ENCODE data around the gene GSAP.

GSAP gene

DNA sequence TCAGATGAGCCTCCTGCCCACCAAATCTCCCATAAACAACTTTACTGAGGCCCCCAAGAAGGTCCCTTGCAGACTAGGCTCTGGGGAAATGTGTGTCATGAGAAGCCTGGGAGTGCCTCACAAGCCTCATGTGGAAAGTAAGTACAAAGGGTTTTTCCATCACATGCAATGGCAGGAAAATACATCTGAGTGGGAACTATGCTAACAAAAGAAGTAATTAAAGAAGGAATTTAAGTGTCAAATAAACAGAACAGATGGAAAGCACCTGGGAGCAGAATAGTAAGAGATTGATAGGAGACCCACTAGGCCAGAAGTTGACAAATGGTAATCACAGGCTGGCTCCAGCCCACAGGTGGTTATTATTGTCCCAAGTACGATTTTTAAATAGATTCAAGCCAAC, 20.5 kb downstream of the GSAP start:
- no peak for DNase-seq (ENCODE audit: low read depth, low spot score)
- H3K27ac ChIP-seq (ENCODE audit: low read length) = no peak overlapping the region
- H3K36me3 ChIP-seq (ENCODE audit: control insufficient read depth, insufficient read depth, low read length) = no peaks in the 10 kb centered on the region
- no peaks in the 10 kb centered on the region for H3K4me1 ChIP-seq (ENCODE audit: control insufficient read depth, insufficient read depth, low read length)
- no peaks in the 10 kb centered on the region for H3K27me3 ChIP-seq (ENCODE audit: control insufficient read depth, insufficient read depth, low read length)
- WGBS (ENCODE audit: insufficient coverage, insufficient read length) = no CpG with 5 or more reads among the region's 1 CpG
- H3K9me3 ChIP-seq (ENCODE audit: control insufficient read depth, insufficient read depth, low read length) = no peaks in the 10 kb centered on the region
- no peak overlapping the region for H3K4me3 ChIP-seq (ENCODE audit: low read length)

DNA sequence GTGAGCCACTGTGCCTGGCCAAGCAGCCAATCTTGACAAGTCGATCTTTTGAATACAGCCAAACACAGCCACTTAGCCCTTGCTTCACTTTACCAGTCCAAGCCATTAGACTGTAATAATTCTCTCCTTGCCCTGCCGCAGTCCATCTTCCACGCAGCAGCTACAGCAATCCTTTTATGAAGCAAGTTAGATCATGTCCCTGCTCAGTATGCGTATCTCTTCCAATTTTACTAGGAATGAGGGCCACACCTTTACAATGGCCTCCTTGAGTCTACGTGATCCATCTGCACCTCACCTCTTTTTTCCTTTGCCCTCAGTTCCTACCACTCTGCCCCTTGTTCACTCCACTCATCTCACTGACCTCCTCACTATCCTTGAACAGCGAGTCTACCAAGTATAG, 22.2 kb downstream of the GSAP start:
- WGBS (ENCODE audit: insufficient coverage, insufficient read length) = no CpG with 5 or more reads among the region's 6 CpGs
- no peak overlapping the region for H3K4me3 ChIP-seq (ENCODE audit: low read length)
- DNase-seq (ENCODE audit: low read depth, low spot score) = no peak
- H3K4me1 ChIP-seq (ENCODE audit: control insufficient read depth, insufficient read depth, low read length) = no peaks in the 10 kb centered on the region
- H3K36me3 ChIP-seq (ENCODE audit: control insufficient read depth, insufficient read depth, low read length) = no peaks in the 10 kb centered on the region
- no peaks in the 10 kb centered on the region for H3K9me3 ChIP-seq (ENCODE audit: control insufficient read depth, insufficient read depth, low read length)
- no peak overlapping the region for H3K27ac ChIP-seq (ENCODE audit: low read length)
- no peaks in the 10 kb centered on the region for H3K27me3 ChIP-seq (ENCODE audit: control insufficient read depth, insufficient read depth, low read length)

DNA sequence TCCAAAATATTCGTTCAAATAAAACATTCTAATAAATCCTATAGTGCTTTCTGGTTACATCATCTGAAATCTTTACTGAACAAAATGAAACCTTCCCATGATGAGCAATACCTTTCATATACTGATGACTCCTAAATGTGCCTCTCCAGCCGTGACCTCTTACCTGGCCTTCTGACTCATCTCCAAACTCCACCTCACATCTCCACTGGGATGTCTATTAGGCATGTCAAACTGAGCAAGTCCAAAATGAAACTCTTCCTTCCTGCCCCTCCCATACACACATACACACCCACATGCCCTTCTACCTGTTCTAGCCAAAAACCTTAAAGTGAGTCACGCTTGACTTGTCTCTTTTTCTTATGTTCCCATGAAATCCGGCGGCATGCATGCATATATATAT, 22.9 kb downstream of the GSAP start:
- no peaks in the 10 kb centered on the region for H3K27me3 ChIP-seq (ENCODE audit: control insufficient read depth, insufficient read depth, low read length)
- WGBS (ENCODE audit: insufficient coverage, insufficient read length) = 100% methylated on average over 1 of the region's 5 CpGs
- H3K36me3 ChIP-seq (ENCODE audit: control insufficient read depth, insufficient read depth, low read length) = no peaks in the 10 kb centered on the region
- H3K4me1 ChIP-seq (ENCODE audit: control insufficient read depth, insufficient read depth, low read length) = no peaks in the 10 kb centered on the region
- no peak for DNase-seq (ENCODE audit: low read depth, low spot score)
- H3K27ac ChIP-seq (ENCODE audit: low read length) = no peak overlapping the region
- H3K9me3 ChIP-seq (ENCODE audit: control insufficient read depth, insufficient read depth, low read length) = no peaks in the 10 kb centered on the region
- H3K4me3 ChIP-seq (ENCODE audit: low read length) = no peak overlapping the region

DNA sequence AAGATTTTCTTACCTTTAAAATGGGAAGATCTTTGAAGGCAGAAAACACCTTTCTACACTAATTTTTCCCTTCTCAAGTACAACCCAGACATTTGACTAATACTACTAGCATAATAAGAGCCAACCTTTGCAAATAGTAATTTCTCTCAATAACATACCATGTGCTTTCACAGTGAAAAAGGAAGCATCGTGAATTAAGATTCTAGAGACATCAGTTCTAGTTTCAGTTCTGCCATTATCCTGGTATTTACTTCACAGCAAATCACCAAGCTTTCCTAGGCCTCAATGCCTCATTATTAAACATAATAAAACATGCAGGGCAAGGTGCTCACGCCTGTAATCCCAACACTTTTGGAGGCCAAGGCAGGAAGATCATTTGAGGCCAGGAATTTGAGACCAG, 24.9 kb downstream of the GSAP start:
- H3K36me3 ChIP-seq (ENCODE audit: control insufficient read depth, insufficient read depth, low read length) = no peaks in the 10 kb centered on the region
- H3K4me1 ChIP-seq (ENCODE audit: control insufficient read depth, insufficient read depth, low read length) = no peaks in the 10 kb centered on the region
- DNase-seq (ENCODE audit: low read depth, low spot score) = no peak
- no CpG with 5 or more reads among the region's 2 CpGs for WGBS (ENCODE audit: insufficient coverage, insufficient read length)
- H3K27me3 ChIP-seq (ENCODE audit: control insufficient read depth, insufficient read depth, low read length) = no peaks in the 10 kb centered on the region
- H3K27ac ChIP-seq (ENCODE audit: low read length) = no peak overlapping the region
- H3K9me3 ChIP-seq (ENCODE audit: control insufficient read depth, insufficient read depth, low read length) = no peaks in the 10 kb centered on the region
- H3K4me3 ChIP-seq (ENCODE audit: low read length) = no peak overlapping the region

DNA sequence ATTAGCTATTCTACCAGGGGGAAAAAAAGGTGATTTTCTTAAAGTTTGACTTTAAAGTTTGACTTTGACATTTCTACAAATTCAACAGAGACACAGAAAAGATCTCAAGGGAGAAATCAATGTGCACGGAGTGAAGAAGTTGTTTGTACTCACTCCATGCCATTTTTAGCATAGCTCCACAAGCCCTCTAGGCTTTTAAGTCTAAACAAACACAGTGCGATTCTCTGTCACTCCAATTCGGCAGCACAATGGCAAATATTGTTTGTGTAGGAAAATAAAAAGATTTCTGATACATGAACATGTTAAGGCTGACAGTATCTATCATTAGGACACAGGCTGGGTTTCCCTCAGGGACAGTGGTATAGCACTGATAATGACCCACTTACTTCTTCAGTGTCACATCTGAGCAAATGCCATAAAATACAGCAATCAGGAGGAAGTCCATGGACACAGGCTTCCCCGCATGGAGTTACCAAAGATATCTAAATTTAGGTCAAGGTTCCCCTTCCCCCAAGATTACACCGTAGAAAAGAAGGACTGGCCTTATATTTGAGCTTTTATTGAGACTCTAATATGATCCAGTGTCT, 28.0 kb downstream of the GSAP start:
- H3K36me3 ChIP-seq (ENCODE audit: control insufficient read depth, insufficient read depth, low read length) = no peaks in the 10 kb centered on the region
- no peak overlapping the region for H3K27ac ChIP-seq (ENCODE audit: low read length)
- WGBS (ENCODE audit: insufficient coverage, insufficient read length) = no CpG with 5 or more reads among the region's 5 CpGs
- no peaks in the 10 kb centered on the region for H3K27me3 ChIP-seq (ENCODE audit: control insufficient read depth, insufficient read depth, low read length)
- H3K9me3 ChIP-seq (ENCODE audit: control insufficient read depth, insufficient read depth, low read length) = no peaks in the 10 kb centered on the region
- DNase-seq (ENCODE audit: low read depth, low spot score) = no peak
- no peak overlapping the region for H3K4me3 ChIP-seq (ENCODE audit: low read length)
- no peaks in the 10 kb centered on the region for H3K4me1 ChIP-seq (ENCODE audit: control insufficient read depth, insufficient read depth, low read length)

DNA sequence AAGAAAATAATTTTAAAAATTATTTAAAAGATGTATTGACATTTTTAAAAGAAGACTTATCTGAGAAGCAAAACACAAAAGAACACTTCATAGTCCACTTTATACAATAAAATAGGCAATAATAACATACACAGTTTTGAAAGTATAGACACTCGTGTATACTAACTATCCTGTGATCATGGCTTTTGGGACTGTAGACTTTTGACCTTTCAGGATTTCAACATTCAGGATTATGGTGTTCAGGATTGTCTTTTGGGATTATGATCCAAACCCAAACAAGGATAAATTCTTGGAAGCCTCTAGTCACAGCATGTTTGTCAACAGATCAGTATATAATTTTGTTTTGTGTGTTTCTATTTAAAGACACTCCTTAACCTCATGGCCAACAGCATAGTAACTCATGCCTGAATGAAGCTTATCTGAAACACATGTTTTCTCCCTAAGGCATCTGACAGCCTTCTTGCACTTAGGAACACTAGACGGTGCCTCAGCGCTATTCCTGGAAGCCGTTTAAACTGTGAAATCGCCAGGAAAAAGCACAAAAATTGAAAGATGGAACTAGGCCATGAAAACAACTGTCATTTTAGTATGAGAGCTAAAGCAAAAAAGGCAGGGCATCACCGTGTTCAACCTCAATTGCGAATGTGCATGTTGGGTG, 29.9 kb downstream of the GSAP start:
- Histone ChIP-seq H3K36me3 (ENCODE audit: control insufficient read depth, insufficient read depth, low read length) (no peaks in the 10 kb centered on the region), H3K4me1 (ENCODE audit: control insufficient read depth, insufficient read depth, low read length) (no peaks in the 10 kb centered on the region), H3K27me3 (ENCODE audit: control insufficient read depth, insufficient read depth, low read length) (no peaks in the 10 kb centered on the region), H3K4me3 (ENCODE audit: low read length) (no peak overlapping the region), H3K27ac (ENCODE audit: low read length) (no peak overlapping the region), H3K9me3 (ENCODE audit: control insufficient read depth, insufficient read depth, low read length) (no peaks in the 10 kb centered on the region)
- DNase-seq (ENCODE audit: low read depth, low spot score) = no peak
- WGBS (ENCODE audit: insufficient coverage, insufficient read length) = no CpG with 5 or more reads among the region's 7 CpGs

DNA sequence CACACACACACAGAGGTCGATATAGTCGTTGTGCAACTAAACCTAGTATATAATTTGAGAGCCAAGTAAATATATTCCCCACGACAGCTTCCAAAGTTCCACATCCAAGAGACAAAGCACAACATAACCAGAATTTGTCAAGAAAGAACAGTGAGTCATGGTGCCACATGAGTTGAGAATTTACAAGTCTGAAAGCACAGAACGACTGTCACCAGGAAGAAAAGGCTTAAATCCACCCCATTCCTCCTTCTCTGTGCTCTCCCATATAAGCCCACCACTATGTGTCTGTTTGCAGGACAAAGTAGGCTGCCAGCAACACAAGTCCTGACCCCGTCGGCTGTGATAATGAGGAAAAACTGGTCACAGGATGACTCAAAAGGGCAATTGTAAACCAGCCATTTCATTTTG, 32.8 kb downstream of the GSAP start:
- no peak overlapping the region for H3K27ac ChIP-seq (ENCODE audit: low read length)
- no peak overlapping the region for H3K4me3 ChIP-seq (ENCODE audit: low read length)

DNA sequence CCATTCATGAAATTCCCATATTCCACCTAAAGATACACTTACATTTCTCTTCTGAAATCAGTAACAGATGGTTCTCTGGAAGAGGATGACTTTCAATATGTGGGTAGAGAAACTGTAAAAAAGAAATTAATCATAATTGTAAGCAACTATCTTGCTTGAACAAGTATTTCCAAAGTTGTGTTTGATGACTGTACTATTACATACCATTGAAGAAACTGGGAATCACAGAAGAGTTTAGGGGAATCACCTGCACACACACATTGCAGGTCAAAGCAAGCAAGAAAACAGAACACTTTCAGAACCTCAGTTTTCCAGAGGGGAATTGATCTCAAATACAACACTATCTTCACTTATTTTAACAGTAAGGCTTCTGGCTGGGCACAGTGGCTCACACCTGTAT, 33.6 kb downstream of the GSAP start:
- Histone ChIP-seq H3K27me3 (ENCODE audit: control insufficient read depth, insufficient read depth, low read length) (no peaks in the 10 kb centered on the region), H3K36me3 (ENCODE audit: control insufficient read depth, insufficient read depth, low read length) (no peaks in the 10 kb centered on the region), H3K27ac (ENCODE audit: low read length) (no peak overlapping the region), H3K4me1 (ENCODE audit: control insufficient read depth, insufficient read depth, low read length) (no peaks in the 10 kb centered on the region), H3K9me3 (ENCODE audit: control insufficient read depth, insufficient read depth, low read length) (no peaks in the 10 kb centered on the region), H3K4me3 (ENCODE audit: low read length) (no peak overlapping the region)
- no peak for DNase-seq (ENCODE audit: low read depth, low spot score)

More for the DNA sequence above, 32.8 kb downstream of the GSAP start:
- H3K4me1 ChIP-seq (ENCODE audit: control insufficient read depth, insufficient read depth, low read length) = no peaks in the 10 kb centered on the region
- no peaks in the 10 kb centered on the region for H3K36me3 ChIP-seq (ENCODE audit: control insufficient read depth, insufficient read depth, low read length)
- H3K27me3 ChIP-seq (ENCODE audit: control insufficient read depth, insufficient read depth, low read length) = no peaks in the 10 kb centered on the region
- H3K9me3 ChIP-seq (ENCODE audit: control insufficient read depth, insufficient read depth, low read length) = no peaks in the 10 kb centered on the region
- no CpG with 5 or more reads among the region's 6 CpGs for WGBS (ENCODE audit: insufficient coverage, insufficient read length)
- no peak for DNase-seq (ENCODE audit: low read depth, low spot score)

DNA sequence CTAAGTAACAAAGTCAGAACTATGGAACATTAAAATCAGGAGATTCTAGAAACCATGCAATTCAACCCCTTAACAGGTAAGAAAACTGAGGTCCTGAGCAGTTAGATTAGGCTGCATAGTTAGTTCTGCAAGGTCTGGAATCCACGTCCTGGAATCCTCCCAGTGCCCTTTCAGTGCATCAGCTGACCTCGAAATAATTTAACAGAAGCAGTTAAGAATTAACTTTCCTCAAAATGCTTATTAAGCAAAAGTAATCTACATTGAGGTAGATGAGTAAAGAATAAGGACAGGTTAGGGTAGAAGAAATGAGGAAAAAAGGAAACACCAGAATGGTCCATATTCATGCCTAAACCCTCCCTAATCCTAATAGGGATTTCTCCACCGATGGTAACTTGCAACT, 37.6 kb downstream of the GSAP start:
- Histone ChIP-seq H3K27ac (ENCODE audit: low read length) (no peak overlapping the region), H3K27me3 (ENCODE audit: control insufficient read depth, insufficient read depth, low read length) (no peaks in the 10 kb centered on the region), H3K4me3 (ENCODE audit: low read length) (no peak overlapping the region), H3K4me1 (ENCODE audit: control insufficient read depth, insufficient read depth, low read length) (no peaks in the 10 kb centered on the region), H3K36me3 (ENCODE audit: control insufficient read depth, insufficient read depth, low read length) (no peaks in the 10 kb centered on the region), H3K9me3 (ENCODE audit: control insufficient read depth, insufficient read depth, low read length) (no peaks in the 10 kb centered on the region)
- DNase-seq (ENCODE audit: low read depth, low spot score) = no peak
- no CpG with 5 or more reads among the region's 3 CpGs for WGBS (ENCODE audit: insufficient coverage, insufficient read length)

DNA sequence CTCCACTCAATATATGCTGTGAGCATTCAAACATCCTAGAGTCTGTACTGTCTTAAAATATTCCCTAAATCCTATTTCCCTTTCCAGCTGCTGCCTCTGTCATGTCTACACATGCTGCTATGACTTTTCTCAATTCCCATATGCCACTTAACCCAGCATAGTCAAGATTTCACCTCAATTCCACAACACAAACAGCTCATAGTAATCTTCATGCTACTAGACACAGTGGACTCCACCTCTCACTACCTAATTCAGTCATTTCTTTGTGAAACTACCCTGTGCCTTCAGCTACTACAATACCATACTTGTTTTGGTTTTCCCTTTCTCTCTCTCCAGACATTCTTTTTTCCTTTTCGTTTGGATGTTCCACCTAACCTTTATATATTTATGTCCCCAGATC, 45.5 kb downstream of the GSAP start:
- DNase-seq (ENCODE audit: low read depth, low spot score) = no peak
- H3K4me3 ChIP-seq (ENCODE audit: low read length) = no peak overlapping the region
- no peaks in the 10 kb centered on the region for H3K4me1 ChIP-seq (ENCODE audit: control insufficient read depth, insufficient read depth, low read length)
- no peak overlapping the region for H3K27ac ChIP-seq (ENCODE audit: low read length)
- H3K9me3 ChIP-seq (ENCODE audit: control insufficient read depth, insufficient read depth, low read length) = no peaks in the 10 kb centered on the region
- no CpG with 5 or more reads among the region's 1 CpG for WGBS (ENCODE audit: insufficient coverage, insufficient read length)
- no peaks in the 10 kb centered on the region for H3K27me3 ChIP-seq (ENCODE audit: control insufficient read depth, insufficient read depth, low read length)
- no peaks in the 10 kb centered on the region for H3K36me3 ChIP-seq (ENCODE audit: control insufficient read depth, insufficient read depth, low read length)

DNA sequence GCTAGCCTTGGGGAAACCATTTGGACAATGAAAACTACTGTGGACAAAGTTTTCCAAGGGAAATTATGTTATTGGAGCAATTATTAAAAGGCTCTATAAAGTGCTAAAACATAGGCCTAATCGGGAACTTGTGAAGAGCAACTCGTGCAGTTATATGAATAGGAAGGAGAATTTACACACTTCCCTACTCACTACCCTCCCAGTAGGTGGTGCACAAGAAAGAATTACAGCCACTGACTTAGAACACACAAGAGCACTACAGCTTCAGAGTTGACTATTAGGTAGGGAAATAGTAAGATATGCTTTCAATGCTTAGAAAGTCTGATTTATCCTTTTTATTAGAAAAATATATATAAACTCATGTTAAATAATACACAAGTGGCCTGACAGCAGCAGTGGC, 47.2 kb downstream of the GSAP start:
- WGBS (ENCODE audit: insufficient coverage, insufficient read length) = no CpG with 5 or more reads among the region's 2 CpGs
- Histone ChIP-seq H3K4me3 (ENCODE audit: low read length) (no peak overlapping the region), H3K4me1 (ENCODE audit: control insufficient read depth, insufficient read depth, low read length) (no peaks in the 10 kb centered on the region), H3K27me3 (ENCODE audit: control insufficient read depth, insufficient read depth, low read length) (no peaks in the 10 kb centered on the region), H3K9me3 (ENCODE audit: control insufficient read depth, insufficient read depth, low read length) (no peaks in the 10 kb centered on the region), H3K36me3 (ENCODE audit: control insufficient read depth, insufficient read depth, low read length) (no peaks in the 10 kb centered on the region), H3K27ac (ENCODE audit: low read length) (no peak overlapping the region)
- DNase-seq (ENCODE audit: low read depth, low spot score) = no peak

Data from iPS DF 6.9 (cell line).